Neural progenitor cell (in vitro differentiated cells): ENCODE results near the gene AGBL4.

Experiments
- EZH2phosphoT487 ChIP-seq: fragments of 200-600 bp; sonication (generic); IDR thresholded peaks from 2 replicates; pipeline ENCODE4 v1.6.1; 2017; ENCODE audit warnings: antibody characterized with exemption
- TF ChIP-seq, protein P1 (sequence below): fragments of 200-600 bp; sonication (generic); IDR thresholded peaks from 2 replicates; pipeline ENCODE4 v1.5.1; 2017; ENCODE audit warnings: antibody characterized with exemption, mild to moderate bottlenecking

DNA sequence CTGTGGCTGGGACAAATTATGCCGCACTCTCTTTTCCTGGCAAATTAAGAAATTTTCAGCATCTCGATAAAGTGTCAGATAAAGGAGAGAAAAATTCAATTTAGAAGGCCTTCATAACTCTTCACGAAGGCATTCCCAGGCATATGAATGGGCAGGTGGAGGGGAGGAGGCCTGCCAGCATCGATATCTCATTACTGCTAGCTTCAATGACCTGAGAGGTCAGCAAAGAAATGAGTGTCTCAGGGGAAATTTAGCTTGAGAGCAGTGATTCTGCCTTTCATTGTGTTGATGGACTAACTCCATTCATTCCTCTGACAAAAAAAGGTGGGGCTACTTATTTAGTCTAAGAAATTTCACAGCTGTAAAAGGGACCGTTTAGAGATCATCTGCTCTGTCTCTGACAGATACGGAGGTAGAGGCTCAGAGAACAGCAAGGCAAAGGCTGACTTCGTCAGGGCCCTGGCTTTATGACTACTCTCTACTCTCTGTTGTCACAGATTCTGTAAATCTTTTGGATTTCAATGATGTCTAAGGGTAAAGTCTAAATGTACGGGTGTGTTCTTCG, 1035.0 kb downstream of the AGBL4 start:
- TF ChIP-seq, protein P1, sequence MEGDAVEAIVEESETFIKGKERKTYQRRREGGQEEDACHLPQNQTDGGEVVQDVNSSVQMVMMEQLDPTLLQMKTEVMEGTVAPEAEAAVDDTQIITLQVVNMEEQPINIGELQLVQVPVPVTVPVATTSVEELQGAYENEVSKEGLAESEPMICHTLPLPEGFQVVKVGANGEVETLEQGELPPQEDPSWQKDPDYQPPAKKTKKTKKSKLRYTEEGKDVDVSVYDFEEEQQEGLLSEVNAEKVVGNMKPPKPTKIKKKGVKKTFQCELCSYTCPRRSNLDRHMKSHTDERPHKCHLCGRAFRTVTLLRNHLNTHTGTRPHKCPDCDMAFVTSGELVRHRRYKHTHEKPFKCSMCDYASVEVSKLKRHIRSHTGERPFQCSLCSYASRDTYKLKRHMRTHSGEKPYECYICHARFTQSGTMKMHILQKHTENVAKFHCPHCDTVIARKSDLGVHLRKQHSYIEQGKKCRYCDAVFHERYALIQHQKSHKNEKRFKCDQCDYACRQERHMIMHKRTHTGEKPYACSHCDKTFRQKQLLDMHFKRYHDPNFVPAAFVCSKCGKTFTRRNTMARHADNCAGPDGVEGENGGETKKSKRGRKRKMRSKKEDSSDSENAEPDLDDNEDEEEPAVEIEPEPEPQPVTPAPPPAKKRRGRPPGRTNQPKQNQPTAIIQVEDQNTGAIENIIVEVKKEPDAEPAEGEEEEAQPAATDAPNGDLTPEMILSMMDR = no peak
- TF ChIP-seq EZH2phosphoT487 = no peak
